Measurements from ENCODE around the gene SHC2. TPM values are rescaled to one million over a fixed set of nuclear protein-coding genes. Genes with fewer than 3 reads are reported as not detected.

Gene SHC2
- polyA plus RNA-seq, 1 donor (not counting 4 experiments of a cell fraction or from before 2014, with no cell fraction given), result 2.5 TPM

DNA sequence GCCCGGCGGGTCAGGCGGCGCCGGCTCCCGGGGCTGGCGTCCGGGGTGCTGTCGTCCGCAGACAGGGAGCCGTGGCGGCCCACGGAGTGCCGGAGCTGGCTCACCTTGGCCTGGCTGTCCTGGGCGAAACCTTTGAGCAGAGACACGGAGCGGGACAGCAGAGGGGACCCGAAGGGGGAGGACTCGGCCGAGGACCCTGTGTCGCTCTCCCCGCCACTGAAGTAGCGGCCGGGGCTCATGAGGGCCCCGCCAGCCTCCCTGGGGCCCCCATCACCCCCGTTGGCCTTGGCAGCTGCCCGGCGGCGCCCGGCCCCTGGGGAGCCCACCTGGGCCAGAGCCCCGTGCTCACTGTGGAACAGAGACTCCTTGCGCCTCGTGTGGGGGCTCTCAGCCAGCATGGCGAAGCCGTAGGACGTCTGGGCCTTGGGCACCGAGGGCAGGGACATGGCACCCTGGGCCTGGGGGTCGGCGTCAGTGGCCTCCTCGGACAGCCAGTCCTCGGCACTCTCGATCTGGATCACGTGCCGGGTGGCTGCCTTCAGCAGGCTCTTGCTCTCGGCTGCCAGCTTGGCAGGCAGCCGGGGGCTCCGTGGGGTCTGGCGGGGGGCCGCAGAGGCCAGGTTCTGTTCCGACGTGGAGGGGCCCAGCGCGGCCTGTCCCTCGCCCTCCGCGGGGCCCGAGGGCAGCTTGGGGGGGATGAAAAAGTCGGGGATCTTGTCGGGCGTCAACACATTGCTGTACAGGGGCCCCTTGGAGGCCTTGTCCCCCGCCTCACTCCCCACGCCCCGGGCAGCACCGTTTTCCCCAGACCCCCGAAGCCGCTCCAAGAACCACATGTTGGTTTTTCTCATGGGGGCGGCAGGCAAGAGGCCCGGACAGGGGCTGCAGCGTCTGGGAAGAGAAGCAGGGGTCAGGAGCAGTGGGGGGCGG lies 53.1 kb downstream of the SHC2 start:
- Histone ChIP-seq H3K4me1 (ENCODE audit: control insufficient read depth, extremely low read depth, insufficient read depth, low read length) (peaks cover 4% of the 10 kb centered on the region), H3K36me3 (ENCODE audit: control insufficient read depth in 2 of 2, extremely low read depth in 1 of 2, insufficient read depth in 2 of 2, low read length in 2 of 2) (no peaks in the 10 kb centered on the region), H3K4me3 (ENCODE audit: control insufficient read depth in 2 of 3, extremely low read depth in 1 of 3, insufficient read depth in 2 of 3, low read depth in 1 of 3, low read length in 3 of 3) (peak overlapping the region in 2 of 3 experiments; percentile 65 to 68), H3K27ac (ENCODE audit: control insufficient read depth, insufficient read depth, low read length) (no peak overlapping the region), H3K4me2 (ENCODE audit: control insufficient read depth, extremely low read depth, insufficient read depth, low read depth, low read length) (peak overlapping the region; percentile 22), H2AFZ (ENCODE audit: control insufficient read depth, low read length) (no peak overlapping the region), H3K27me3 (ENCODE audit: control insufficient read depth, extremely low read depth, insufficient read depth, low read length) (peaks cover 37% of the 10 kb centered on the region), H3K79me2 (ENCODE audit: control insufficient read depth, insufficient read depth, low read length) (no peaks in the 10 kb centered on the region), H3K9ac (ENCODE audit: control insufficient read depth, extremely low read depth, insufficient read depth, low read length) (no peak overlapping the region), H4K20me1 (ENCODE audit: control insufficient read depth, extremely low read depth, insufficient read depth, low read length) (no peaks in the 10 kb centered on the region), H3K9me3 (ENCODE audit: control insufficient read depth, low read depth, low read length) (no peaks in the 10 kb centered on the region), H3K9me1 (ENCODE audit: control insufficient read depth, extremely low read depth, insufficient read depth, low read length) (no peaks in the 10 kb centered on the region)
- TF ChIP-seq, protein P1, sequence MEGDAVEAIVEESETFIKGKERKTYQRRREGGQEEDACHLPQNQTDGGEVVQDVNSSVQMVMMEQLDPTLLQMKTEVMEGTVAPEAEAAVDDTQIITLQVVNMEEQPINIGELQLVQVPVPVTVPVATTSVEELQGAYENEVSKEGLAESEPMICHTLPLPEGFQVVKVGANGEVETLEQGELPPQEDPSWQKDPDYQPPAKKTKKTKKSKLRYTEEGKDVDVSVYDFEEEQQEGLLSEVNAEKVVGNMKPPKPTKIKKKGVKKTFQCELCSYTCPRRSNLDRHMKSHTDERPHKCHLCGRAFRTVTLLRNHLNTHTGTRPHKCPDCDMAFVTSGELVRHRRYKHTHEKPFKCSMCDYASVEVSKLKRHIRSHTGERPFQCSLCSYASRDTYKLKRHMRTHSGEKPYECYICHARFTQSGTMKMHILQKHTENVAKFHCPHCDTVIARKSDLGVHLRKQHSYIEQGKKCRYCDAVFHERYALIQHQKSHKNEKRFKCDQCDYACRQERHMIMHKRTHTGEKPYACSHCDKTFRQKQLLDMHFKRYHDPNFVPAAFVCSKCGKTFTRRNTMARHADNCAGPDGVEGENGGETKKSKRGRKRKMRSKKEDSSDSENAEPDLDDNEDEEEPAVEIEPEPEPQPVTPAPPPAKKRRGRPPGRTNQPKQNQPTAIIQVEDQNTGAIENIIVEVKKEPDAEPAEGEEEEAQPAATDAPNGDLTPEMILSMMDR (optimal IDR thresholded peaks at IDR 0.05 in 1 of 3, IDR thresholded peaks at IDR 0.05 in 1 of 3, conservative IDR thresholded peaks at IDR 0.05 in 1 of 3; ENCODE audit: extremely low read depth in 1 of 3, insufficient read depth in 2 of 3, low read length in 3 of 3), result no peak
- TF ChIP-seq EZH2 (IDR thresholded peaks at IDR 0.05; ENCODE audit: low read length), result no peak
- dilution Hi-C loops (cut with MboI; ENCODE audit: extremely low pct_ligation_motif_present, low sequenced_read_pairs), result no loop called here
- DNase-seq (ENCODE audit: low read depth, low spot score) (no peak), FAIRE-seq (no peak)

DNA sequence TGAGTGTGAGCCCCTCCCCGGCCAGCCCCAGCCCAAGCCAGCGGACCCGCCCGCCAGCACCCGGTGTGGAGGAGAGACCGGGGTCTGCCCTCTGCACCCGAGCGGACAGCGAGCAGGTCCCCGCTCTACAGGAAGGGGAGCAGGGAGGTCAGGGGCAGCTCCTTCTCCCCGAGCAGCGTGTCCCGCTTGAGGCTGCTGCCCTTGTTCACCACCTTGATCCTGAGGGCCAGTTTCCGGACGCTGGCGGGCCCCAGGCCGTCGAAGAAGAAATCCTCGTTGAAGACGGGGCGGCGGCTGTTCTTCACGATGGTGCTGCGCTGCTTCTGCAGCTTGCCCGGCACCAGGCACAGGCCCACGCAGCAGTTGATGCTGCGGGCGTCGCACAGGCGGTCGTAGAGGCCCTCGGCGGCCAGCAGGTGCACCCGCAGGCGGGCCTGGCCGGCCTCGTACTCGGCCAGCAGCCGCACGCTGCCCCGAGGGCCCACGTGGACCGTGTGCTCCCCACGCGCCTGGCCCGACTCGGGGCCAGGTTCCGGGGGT lies 53.8 kb downstream of the SHC2 start:
- dilution Hi-C loops (cut with MboI; ENCODE audit: extremely low pct_ligation_motif_present, low sequenced_read_pairs), result no loop called here
- H3K36me3 ChIP-seq (ENCODE audit: control insufficient read depth in 2 of 2, extremely low read depth in 1 of 2, insufficient read depth in 2 of 2, low read length in 2 of 2), result no peaks in the 10 kb centered on the region
- DNase-seq (ENCODE audit: low read depth, low spot score) (no peak), FAIRE-seq (no peak)
- TF ChIP-seq, protein P1 (optimal IDR thresholded peaks at IDR 0.05 in 1 of 3, IDR thresholded peaks at IDR 0.05 in 1 of 3, conservative IDR thresholded peaks at IDR 0.05 in 1 of 3; ENCODE audit: extremely low read depth in 1 of 3, insufficient read depth in 2 of 3, low read length in 3 of 3), result no peak
- TF ChIP-seq EZH2 (IDR thresholded peaks at IDR 0.05; ENCODE audit: low read length), result no peak
- no peak overlapping the region for H3K4me2 ChIP-seq (ENCODE audit: control insufficient read depth, extremely low read depth, insufficient read depth, low read depth, low read length)
- H2AFZ ChIP-seq (ENCODE audit: control insufficient read depth, low read length), result no peak overlapping the region
- H3K27ac ChIP-seq (ENCODE audit: control insufficient read depth, insufficient read depth, low read length), result no peak overlapping the region
- H3K4me1 ChIP-seq (ENCODE audit: control insufficient read depth, extremely low read depth, insufficient read depth, low read length), result peaks cover 4% of the 10 kb centered on the region
- H3K9me1 ChIP-seq (ENCODE audit: control insufficient read depth, extremely low read depth, insufficient read depth, low read length), result no peaks in the 10 kb centered on the region
- H3K9ac ChIP-seq (ENCODE audit: control insufficient read depth, extremely low read depth, insufficient read depth, low read length), result no peak overlapping the region
- no peaks in the 10 kb centered on the region for H3K79me2 ChIP-seq (ENCODE audit: control insufficient read depth, insufficient read depth, low read length)
- H3K27me3 ChIP-seq (ENCODE audit: control insufficient read depth, extremely low read depth, insufficient read depth, low read length), result peaks cover 30% of the 10 kb centered on the region
- no peaks in the 10 kb centered on the region for H3K9me3 ChIP-seq (ENCODE audit: control insufficient read depth, low read depth, low read length)
- H3K4me3 ChIP-seq (ENCODE audit: control insufficient read depth in 2 of 3, extremely low read depth in 1 of 3, insufficient read depth in 2 of 3, low read depth in 1 of 3, low read length in 3 of 3), result no peak overlapping the region
- H4K20me1 ChIP-seq (ENCODE audit: control insufficient read depth, extremely low read depth, insufficient read depth, low read length), result no peaks in the 10 kb centered on the region
